ENCODE results near the gene NHS. TPM values are rescaled to one million over a fixed set of nuclear protein-coding genes. Genes with fewer than 3 reads are reported as not detected.

NHS gene
- total RNA-seq, 1 donor: 10.5 TPM

- no peak overlapping the region for H2AFZ ChIP-seq (ENCODE audit: low read length)
Measured at GRCh38 chrX:17608888-17609287, 233.9 kb downstream of the NHS start.

GRCh38 chrX:17610788-17611187, 235.8 kb downstream of the NHS start:
- no peak for TF ChIP-seq CTCF (IDR thresholded peaks at IDR 0.05; ENCODE audit: extremely low read depth, low read depth, low read length)
- Histone ChIP-seq H4K20me1 (ENCODE audit: insufficient read depth, low read length) (peaks cover 9% of the 10 kb centered on the region), H3K9me3 (ENCODE audit: low read depth, low read length) (no peaks in the 10 kb centered on the region), H3K4me3 (ENCODE audit: insufficient read depth, low read length) (no peak overlapping the region), H3K4me1 (ENCODE audit: insufficient read depth, low read length) (peaks cover 18% of the 10 kb centered on the region), H3K27me3 (ENCODE audit: insufficient read depth, low read length) (no peaks in the 10 kb centered on the region), H3K4me2 (ENCODE audit: insufficient read depth, low read length) (no peak overlapping the region), H2AFZ (ENCODE audit: low read length) (no peak overlapping the region), H3K79me2 (ENCODE audit: insufficient read depth, low read length) (no peaks in the 10 kb centered on the region), H3K27ac (ENCODE audit: low read depth, low read length) (no peak overlapping the region), H3K36me3 (ENCODE audit: insufficient read depth, low read length) (no peaks in the 10 kb centered on the region)
- no peak for DNase-seq (ENCODE audit: insufficient read length, low spot score, missing footprints)

More at GRCh38 chrX:17608888-17609287, 233.9 kb downstream of the NHS start:
- Histone ChIP-seq H3K9me3 (ENCODE audit: low read depth, low read length) (no peaks in the 10 kb centered on the region), H3K27ac (ENCODE audit: low read depth, low read length) (no peak overlapping the region), H3K4me1 (ENCODE audit: insufficient read depth, low read length) (peaks cover 22% of the 10 kb centered on the region), H3K4me2 (ENCODE audit: insufficient read depth, low read length) (no peak overlapping the region), H3K27me3 (ENCODE audit: insufficient read depth, low read length) (no peaks in the 10 kb centered on the region), H3K4me3 (ENCODE audit: insufficient read depth, low read length) (no peak overlapping the region), H4K20me1 (ENCODE audit: insufficient read depth, low read length) (peaks cover 11% of the 10 kb centered on the region), H3K36me3 (ENCODE audit: insufficient read depth, low read length) (no peaks in the 10 kb centered on the region), H3K79me2 (ENCODE audit: insufficient read depth, low read length) (no peaks in the 10 kb centered on the region)
- no peak for DNase-seq (ENCODE audit: insufficient read length, low spot score, missing footprints)
- TF ChIP-seq CTCF (IDR thresholded peaks at IDR 0.05; ENCODE audit: extremely low read depth, low read depth, low read length): no peak

DNA sequence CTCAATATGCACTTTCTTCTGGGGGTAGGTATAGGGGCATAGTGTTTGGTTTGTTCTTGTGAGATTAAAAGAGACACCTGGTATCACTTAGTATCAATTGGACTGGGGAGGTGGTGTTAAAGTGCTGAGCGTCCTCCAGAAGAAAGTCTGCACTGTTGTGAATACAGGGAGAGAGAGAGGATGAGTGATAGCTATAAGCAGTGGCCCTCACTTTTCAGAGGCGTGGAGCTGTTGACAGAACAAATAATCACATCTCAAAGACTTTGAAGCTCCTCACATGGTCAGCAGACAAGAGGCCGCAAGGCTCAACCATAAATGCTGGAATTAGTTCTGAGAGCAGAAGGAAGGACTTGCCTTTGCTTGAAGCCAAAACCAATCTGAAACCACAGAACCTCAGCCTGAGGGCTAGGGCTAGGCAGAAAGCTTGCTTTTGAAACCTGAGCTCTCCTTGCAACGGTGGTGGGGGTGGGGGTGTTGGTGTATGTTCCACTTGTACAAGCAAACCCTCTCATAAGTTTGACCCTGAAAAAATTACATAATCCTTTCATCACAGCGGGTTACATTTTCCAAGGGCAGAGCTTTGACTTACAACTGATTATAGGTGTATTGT, 239.1 kb downstream of the NHS start:
- Histone ChIP-seq H4K20me1 (ENCODE audit: insufficient read depth, low read length) (peaks cover 13% of the 10 kb centered on the region), H3K9me3 (ENCODE audit: low read depth, low read length) (no peaks in the 10 kb centered on the region)

DNA sequence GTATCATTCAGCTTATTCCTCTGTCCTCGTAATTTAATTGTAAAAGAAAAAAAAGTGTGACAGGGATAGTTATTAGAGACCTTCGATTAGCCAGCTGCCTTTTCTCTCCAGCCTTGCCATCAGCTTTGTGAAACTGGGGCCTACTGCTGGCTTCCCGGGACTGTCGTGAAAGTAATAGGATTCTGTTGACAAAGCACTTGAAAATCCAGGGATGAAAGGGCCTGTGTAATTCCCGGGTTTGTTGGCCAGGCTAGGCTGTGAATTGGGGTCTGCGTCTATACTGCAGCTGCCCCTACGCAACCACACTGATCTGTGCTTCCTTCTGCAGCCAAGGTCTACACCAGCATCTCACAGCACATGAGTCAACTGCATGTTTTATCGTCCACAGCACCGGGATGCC, 241.9 kb downstream of the NHS start:
- Histone ChIP-seq H3K27me3 (ENCODE audit: insufficient read depth, low read length) (no peaks in the 10 kb centered on the region), H3K9me3 (ENCODE audit: low read depth, low read length) (no peaks in the 10 kb centered on the region), H3K4me3 (ENCODE audit: insufficient read depth, low read length) (no peak overlapping the region), H4K20me1 (ENCODE audit: insufficient read depth, low read length) (peaks cover 9% of the 10 kb centered on the region), H3K4me2 (ENCODE audit: insufficient read depth, low read length) (no peak overlapping the region), H3K27ac (ENCODE audit: low read depth, low read length) (no peak overlapping the region), H3K4me1 (ENCODE audit: insufficient read depth, low read length) (peaks cover 3% of the 10 kb centered on the region), H2AFZ (ENCODE audit: low read length) (no peak overlapping the region), H3K36me3 (ENCODE audit: insufficient read depth, low read length) (no peaks in the 10 kb centered on the region), H3K79me2 (ENCODE audit: insufficient read depth, low read length) (no peaks in the 10 kb centered on the region)
- no peak for DNase-seq (ENCODE audit: insufficient read length, low spot score, missing footprints)
- no peak for TF ChIP-seq CTCF (IDR thresholded peaks at IDR 0.05; ENCODE audit: extremely low read depth, low read depth, low read length)

More for the DNA sequence above, 239.1 kb downstream of the NHS start:
- Histone ChIP-seq H3K4me3 (ENCODE audit: insufficient read depth, low read length) (no peak overlapping the region), H3K27me3 (ENCODE audit: insufficient read depth, low read length) (no peaks in the 10 kb centered on the region), H3K36me3 (ENCODE audit: insufficient read depth, low read length) (no peaks in the 10 kb centered on the region), H3K79me2 (ENCODE audit: insufficient read depth, low read length) (no peaks in the 10 kb centered on the region), H2AFZ (ENCODE audit: low read length) (no peak overlapping the region), H3K4me2 (ENCODE audit: insufficient read depth, low read length) (no peak overlapping the region), H3K4me1 (ENCODE audit: insufficient read depth, low read length) (peaks cover 3% of the 10 kb centered on the region), H3K27ac (ENCODE audit: low read depth, low read length) (no peak overlapping the region)
- TF ChIP-seq CTCF (IDR thresholded peaks at IDR 0.05; ENCODE audit: extremely low read depth, low read depth, low read length): no peak
- no peak for DNase-seq (ENCODE audit: insufficient read length, low spot score, missing footprints)

Measured in osteoblast (primary cell).